ENCODE data around the gene CCDC186.

CCDC186 gene

GRCh38 chr10:114172216-114172615, 1.8 kb downstream of the CCDC186 start:
- DNase-seq (ENCODE audit: low read depth), result no peak
- peak overlapping the region; percentile 100 for H3K4me3 ChIP-seq (ENCODE audit: low read depth, low read length)
- in situ Hi-C loops (cut with HindIII; ENCODE audit: low sequenced_read_pairs), result no loop called here
- TF ChIP-seq CTCF (IDR thresholded peaks at IDR 0.05; ENCODE audit: low read depth, low read length, missing control alignments), result no peak

GRCh38 chr10:114168450-114169009, 5.5 kb downstream of the CCDC186 start:
- DNase-seq (ENCODE audit: low read depth), result no peak
- in situ Hi-C loops (cut with HindIII; ENCODE audit: low sequenced_read_pairs), result no loop called here
- TF ChIP-seq CTCF (IDR thresholded peaks at IDR 0.05; ENCODE audit: low read depth, low read length, missing control alignments), result no peak
- no peak overlapping the region for H3K4me3 ChIP-seq (ENCODE audit: low read depth, low read length)

- no peak for DNase-seq (ENCODE audit: low read depth)
- no peak overlapping the region for H3K4me3 ChIP-seq (ENCODE audit: low read depth, low read length)
- in situ Hi-C loops (cut with HindIII; ENCODE audit: low sequenced_read_pairs), result no loop called here
- no peak for TF ChIP-seq CTCF (IDR thresholded peaks at IDR 0.05; ENCODE audit: low read depth, low read length, missing control alignments)
These were observed 6.0 kb downstream of the CCDC186 start for GRCh38 chr10:114167985-114168384.

- TF ChIP-seq CTCF (IDR thresholded peaks at IDR 0.05; ENCODE audit: low read depth, low read length, missing control alignments), result no peak
- no peak for DNase-seq (ENCODE audit: low read depth)
- no peak overlapping the region for H3K4me3 ChIP-seq (ENCODE audit: low read depth, low read length)
- in situ Hi-C loops (cut with HindIII; ENCODE audit: low sequenced_read_pairs), result no loop called here
These were observed 7.5 kb downstream of the CCDC186 start for GRCh38 chr10:114166494-114166893.

GRCh38 chr10:114166043-114166442, 8.0 kb downstream of the CCDC186 start:
- no peak overlapping the region for H3K4me3 ChIP-seq (ENCODE audit: low read depth, low read length)
- no peak for DNase-seq (ENCODE audit: low read depth)
- in situ Hi-C loops (cut with HindIII; ENCODE audit: low sequenced_read_pairs), result no loop called here
- TF ChIP-seq CTCF (IDR thresholded peaks at IDR 0.05; ENCODE audit: low read depth, low read length, missing control alignments), result no peak

GRCh38 chr10:114163062-114163461, 10.9 kb downstream of the CCDC186 start:
- in situ Hi-C loops (cut with HindIII; ENCODE audit: low sequenced_read_pairs), result no loop called here
- H3K4me3 ChIP-seq (ENCODE audit: low read depth, low read length), result no peak overlapping the region
- no peak for DNase-seq (ENCODE audit: low read depth)
- TF ChIP-seq CTCF (IDR thresholded peaks at IDR 0.05; ENCODE audit: low read depth, low read length, missing control alignments), result no peak

- in situ Hi-C loops (cut with HindIII; ENCODE audit: low sequenced_read_pairs), result no loop called here
- DNase-seq (ENCODE audit: low read depth), result no peak
- TF ChIP-seq CTCF (IDR thresholded peaks at IDR 0.05; ENCODE audit: low read depth, low read length, missing control alignments), result no peak
These were observed 16.1 kb downstream of the CCDC186 start for GRCh38 chr10:114157912-114158311.

More at GRCh38 chr10:114157912-114158311, 16.1 kb downstream of the CCDC186 start:
- H3K4me3 ChIP-seq (ENCODE audit: low read depth, low read length), result no peak overlapping the region

Data from astrocyte of the cerebellum (primary cell).